ENCODE measurements around the gene HLA-C. TPM values are rescaled to one million over a fixed set of nuclear protein-coding genes. Genes with fewer than 3 reads are reported as not detected.

HLA-C gene
- total RNA-seq, result 1,000 to 10,000 TPM in 1 of 2 donors, 100 to 1,000 TPM in 1; 501 to 2,234 TPM

DNA sequence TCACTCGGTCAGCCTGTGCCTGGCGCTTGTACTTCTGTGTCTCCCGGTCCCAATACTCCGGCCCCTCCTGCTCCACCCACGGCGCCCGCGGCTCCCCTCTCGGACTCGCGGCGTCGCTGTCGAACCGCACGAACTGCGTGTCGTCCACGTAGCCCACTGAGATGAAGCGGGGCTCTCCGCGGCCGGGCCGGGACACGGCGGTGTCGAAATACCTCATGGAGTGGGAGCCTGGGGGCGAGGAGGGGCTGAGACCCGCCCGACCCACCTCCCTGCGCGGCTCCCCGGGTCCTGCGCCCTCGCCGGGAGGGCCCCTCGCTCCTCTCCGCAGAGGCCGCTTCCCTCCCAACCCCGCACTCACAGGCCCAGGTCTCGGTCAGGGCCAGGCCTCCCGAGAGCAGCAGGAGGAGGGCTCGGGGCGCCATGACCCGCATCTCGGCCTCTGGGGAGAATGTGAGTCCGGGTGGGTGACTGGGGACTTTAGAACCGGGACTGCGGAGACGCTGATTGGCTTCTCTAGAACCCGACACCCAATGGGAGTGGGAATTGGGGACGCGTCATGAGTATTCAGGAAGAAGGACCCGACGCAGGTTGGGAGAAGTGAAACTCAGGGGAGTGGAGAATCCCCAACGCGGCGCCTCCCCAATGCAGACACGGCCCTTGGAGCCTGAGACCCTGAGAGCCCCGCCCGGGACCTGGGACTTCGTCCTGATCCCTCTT lies at the start of gene HLA-C:
Gene HLA-C (minus strand): TSS at position 452 of the 717 bp plus-strand sequence. CDS start 21 bp downstream, at position 431.
- Mint-ChIP-seq H3K36me3 (peaks cover 35 to 37% of the 10 kb centered on the region in 2 donors), H3K27ac (peak within 1 kb of the TSS; percentile 98 to 99), H3K9me3 (no peaks in the 10 kb centered on the region)
- DNase-seq (ENCODE audit: low spot score in 2 of 2) (peak; percentile 77 to 94), ATAC-seq (peak; percentile 84 to 91)

DNA sequence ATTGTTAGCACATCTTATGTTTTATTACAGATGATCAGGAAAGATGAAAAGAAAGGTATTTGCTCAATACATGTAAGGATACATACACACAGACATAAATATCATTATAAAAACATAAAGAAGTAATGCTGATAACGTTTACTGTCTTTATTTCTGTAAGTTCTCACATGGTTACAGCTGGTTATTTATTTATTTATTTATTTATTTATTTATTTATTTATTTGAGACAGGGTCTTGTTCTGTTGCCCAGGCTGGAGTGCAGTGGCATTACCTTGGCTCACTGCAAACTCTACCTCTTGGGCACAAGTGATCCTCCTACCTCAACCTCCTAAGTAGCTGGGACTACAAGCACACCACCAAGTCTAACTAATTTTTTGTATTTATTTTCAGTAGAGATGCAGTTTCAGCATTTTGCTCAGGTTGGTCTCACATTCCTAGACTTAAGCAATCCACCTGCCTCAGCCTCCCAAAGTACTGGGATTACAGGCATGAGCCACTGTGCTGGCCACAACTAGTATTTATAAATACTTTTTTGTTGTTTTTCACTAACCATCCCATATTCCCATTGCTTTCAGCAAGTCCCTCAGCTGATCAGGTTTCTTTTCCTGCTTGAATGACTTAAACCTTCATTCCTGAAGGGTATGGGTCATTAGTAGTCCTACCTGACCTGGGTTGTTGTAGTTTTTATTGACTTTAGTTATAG lies 49.3 kb upstream of the HLA-C start:
- ATAC-seq, result no peak
- Mint-ChIP-seq H3K27ac (no peak overlapping the region), H3K9me3 (peaks cover 0 to 11% of the 10 kb centered on the region in 2 donors), H3K36me3 (peaks cover 5 to 13% of the 10 kb centered on the region in 2 donors)
- DNase-seq (ENCODE audit: low spot score in 2 of 2), result no peak

DNA sequence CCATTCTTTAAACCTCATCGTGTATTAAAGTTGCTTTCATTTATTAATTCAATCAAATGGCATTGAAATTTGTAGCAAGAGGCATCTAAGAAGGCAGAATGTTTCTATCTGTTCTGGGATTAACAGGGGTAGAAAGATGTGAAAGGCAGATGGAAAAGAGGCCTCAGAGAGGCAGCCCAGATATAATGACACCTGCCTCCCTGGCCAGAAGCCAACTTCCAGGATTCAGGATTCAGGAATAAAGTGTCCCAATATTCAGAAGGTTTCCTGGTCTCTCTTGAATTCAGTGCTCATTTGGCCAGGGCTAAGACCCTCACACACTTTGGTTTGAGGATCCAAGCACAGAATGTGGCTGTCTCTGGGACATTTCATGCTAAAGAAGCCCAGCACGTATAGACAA lies 45.1 kb upstream of the HLA-C start:
- H3K36me3 Mint-ChIP-seq, result no peaks in the 10 kb centered on the region
- H3K27ac Mint-ChIP-seq, result no peak overlapping the region
- no peak for DNase-seq (ENCODE audit: low spot score in 2 of 2)
- ATAC-seq, result no peak
- no peaks in the 10 kb centered on the region for H3K9me3 Mint-ChIP-seq

DNA sequence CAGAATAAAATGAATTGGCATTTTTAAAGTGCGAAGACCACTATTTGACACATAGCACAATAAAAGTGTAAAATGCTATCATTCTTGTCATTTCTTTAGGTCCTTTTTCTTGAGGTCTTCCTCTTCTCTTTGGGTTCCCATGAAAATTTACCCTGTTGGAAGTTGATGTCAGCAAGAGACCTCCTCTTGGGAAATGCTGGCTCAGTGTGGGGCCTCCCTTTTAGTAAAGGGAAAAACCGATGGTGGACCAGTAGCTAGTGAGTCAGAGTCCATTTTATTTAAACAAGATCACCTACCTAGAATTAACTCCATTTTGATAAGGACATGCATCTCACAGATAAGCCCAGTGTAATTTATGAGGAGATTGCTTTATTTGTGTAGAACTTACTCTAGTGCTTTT lies 37.7 kb upstream of the HLA-C start:
- peaks cover 0 to 5% of the 10 kb centered on the region in 2 donors for H3K36me3 Mint-ChIP-seq
- H3K9me3 Mint-ChIP-seq, result no peaks in the 10 kb centered on the region
- H3K27ac Mint-ChIP-seq, result no peak overlapping the region
- DNase-seq (ENCODE audit: low spot score in 2 of 2) (no peak), ATAC-seq (no peak)

- Mint-ChIP-seq H3K9me3 (no peaks in the 10 kb centered on the region), H3K36me3 (peaks cover 0 to 5% of the 10 kb centered on the region in 2 donors), H3K27ac (peak overlapping the region in 1 of 2 donors; percentile 68)
- DNase-seq (ENCODE audit: low spot score in 2 of 2) (no peak), ATAC-seq (no peak)
These were observed 36.9 kb upstream of the HLA-C start for GRCh38 chr6:31308845-31309175.

- H3K9me3 Mint-ChIP-seq, result no peaks in the 10 kb centered on the region
- ATAC-seq (peak; percentile 79 to 81), DNase-seq (ENCODE audit: low spot score in 2 of 2) (peak; percentile 54 to 72)
- peaks cover 0 to 5% of the 10 kb centered on the region in 2 donors for H3K36me3 Mint-ChIP-seq
- peak overlapping the region in 1 of 2 donors; percentile 68 for H3K27ac Mint-ChIP-seq
These were observed 36.4 kb upstream of the HLA-C start for GRCh38 chr6:31308050-31308844.

- no peak for ATAC-seq
- H3K27ac Mint-ChIP-seq, result no peak overlapping the region
- H3K9me3 Mint-ChIP-seq, result no peaks in the 10 kb centered on the region
- no peak for DNase-seq (ENCODE audit: low spot score in 2 of 2)
- H3K36me3 Mint-ChIP-seq, result peaks cover 0 to 5% of the 10 kb centered on the region in 2 donors
These were observed 35.8 kb upstream of the HLA-C start for GRCh38 chr6:31307669-31308049.

DNA sequence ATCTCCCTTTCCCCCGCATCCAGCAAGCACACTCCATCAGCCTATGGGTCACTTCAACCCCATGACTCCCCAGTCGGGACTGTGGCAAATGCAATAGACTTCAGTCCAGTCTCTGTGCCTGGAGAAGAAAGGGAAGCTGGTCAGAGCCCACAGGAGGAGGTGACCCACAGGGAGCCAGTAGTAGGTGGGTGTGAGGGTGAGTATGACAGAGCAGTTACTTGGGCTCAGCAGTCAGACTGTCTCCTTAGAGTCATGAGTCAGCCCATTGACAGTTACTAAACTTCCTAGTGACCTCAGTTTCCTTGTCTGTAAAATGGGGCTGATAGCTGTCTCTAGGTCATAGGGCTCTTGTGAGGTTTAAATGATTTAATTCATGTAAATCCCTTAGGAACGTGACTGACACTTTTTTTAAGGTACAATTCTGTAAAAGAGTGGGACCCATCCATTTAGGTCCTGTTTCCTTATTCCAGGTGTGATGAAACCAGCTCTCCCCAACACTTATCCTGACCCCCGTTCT lies 33.9 kb upstream of the HLA-C start:
- Mint-ChIP-seq H3K9me3 (no peaks in the 10 kb centered on the region), H3K36me3 (peaks cover 0 to 5% of the 10 kb centered on the region in 2 donors), H3K27ac (no peak overlapping the region)
- DNase-seq (ENCODE audit: low spot score in 2 of 2), result no peak
- ATAC-seq, result peak in 1 of 2 donors; percentile 73

DNA sequence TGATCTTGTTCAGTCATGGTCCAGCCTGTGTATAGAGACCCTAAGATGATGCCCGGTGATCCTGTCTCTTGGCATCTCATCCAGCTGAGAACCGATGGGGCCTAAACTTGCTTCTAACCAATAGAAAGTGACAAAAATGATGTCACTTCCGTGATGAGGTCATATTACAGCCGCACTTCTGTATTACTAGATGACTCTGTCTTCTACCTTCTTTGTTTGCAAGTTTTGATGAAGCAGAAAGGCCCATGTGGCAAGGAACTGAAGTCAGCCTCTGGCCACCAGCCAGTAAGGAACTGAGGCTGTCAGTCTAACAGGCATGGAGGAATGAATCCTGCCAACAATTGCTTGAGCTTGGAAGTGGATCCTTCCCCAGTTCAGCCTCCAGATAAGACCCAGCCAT lies 32.8 kb upstream of the HLA-C start:
- Mint-ChIP-seq H3K9me3 (no peaks in the 10 kb centered on the region), H3K36me3 (peaks cover 0 to 5% of the 10 kb centered on the region in 2 donors), H3K27ac (peak overlapping the region in 1 of 2 donors; percentile 30)
- ATAC-seq (no peak), DNase-seq (ENCODE audit: low spot score in 2 of 2) (no peak)

DNA sequence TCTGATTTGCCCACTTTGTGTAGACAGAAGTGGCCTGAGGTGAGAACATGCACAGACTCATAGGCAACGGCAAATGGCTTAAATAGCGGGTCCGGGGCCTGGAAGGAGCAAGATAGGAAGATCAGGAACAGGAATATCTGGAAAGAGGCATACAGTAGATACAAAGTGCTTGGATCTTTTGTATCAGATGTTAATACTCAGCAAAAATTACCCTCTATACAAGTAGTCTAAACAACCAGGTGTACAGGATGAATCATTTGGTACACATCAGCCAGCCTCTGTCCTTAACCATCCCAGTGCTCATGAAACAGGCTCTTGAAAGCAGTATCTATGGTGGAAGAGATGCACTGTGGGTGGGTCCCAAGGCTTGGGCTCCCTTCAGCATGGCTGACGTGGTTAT lies 28.9 kb upstream of the HLA-C start:
- peaks cover 0 to 5% of the 10 kb centered on the region in 2 donors for H3K9me3 Mint-ChIP-seq
- DNase-seq (ENCODE audit: low spot score in 2 of 2) (no peak), ATAC-seq (no peak)
- no peak overlapping the region for H3K27ac Mint-ChIP-seq
- H3K36me3 Mint-ChIP-seq, result no peaks in the 10 kb centered on the region

DNA sequence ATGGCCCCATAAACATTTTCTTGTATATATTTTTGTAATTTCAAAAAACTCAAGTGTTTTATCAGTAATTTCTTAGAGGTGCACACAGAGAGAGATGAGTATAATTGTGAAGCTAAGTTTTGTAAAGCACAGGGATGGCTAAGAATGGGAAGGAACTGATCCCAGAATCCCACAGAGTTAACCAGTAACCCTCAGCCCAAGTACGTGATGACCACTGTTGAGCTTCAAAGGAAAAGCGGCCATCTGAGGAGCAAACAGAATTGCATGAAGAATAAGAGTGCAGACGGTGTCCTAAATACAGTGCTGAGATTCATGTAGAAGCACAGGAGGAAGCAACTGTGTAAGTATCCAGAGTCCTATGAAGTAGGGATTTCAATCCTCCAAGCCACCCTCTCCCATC lies 28.1 kb upstream of the HLA-C start:
- H3K27ac Mint-ChIP-seq, result no peak overlapping the region

GRCh38 chr6:31299511-31299910 lies 27.6 kb upstream of the HLA-C start:
- H3K9me3 Mint-ChIP-seq, result peaks cover 0 to 5% of the 10 kb centered on the region in 2 donors
- no peak overlapping the region for H3K27ac Mint-ChIP-seq

More for the DNA sequence above, 28.1 kb upstream of the HLA-C start:
- ATAC-seq, result no peak
- no peak for DNase-seq (ENCODE audit: low spot score in 2 of 2)
- Mint-ChIP-seq H3K36me3 (no peaks in the 10 kb centered on the region), H3K9me3 (peaks cover 0 to 5% of the 10 kb centered on the region in 2 donors)

GRCh38 chr6:31294056-31294455 lies 22.2 kb upstream of the HLA-C start:
- H3K36me3 Mint-ChIP-seq, result peaks cover 0 to 7% of the 10 kb centered on the region in 2 donors
- no peak overlapping the region for H3K27ac Mint-ChIP-seq
- H3K9me3 Mint-ChIP-seq, result peaks cover 0 to 5% of the 10 kb centered on the region in 2 donors
- DNase-seq (ENCODE audit: low spot score in 2 of 2) (no peak), ATAC-seq (no peak)

More at GRCh38 chr6:31299511-31299910, 27.6 kb upstream of the HLA-C start:
- ATAC-seq (no peak), DNase-seq (ENCODE audit: low spot score in 2 of 2) (no peak)
- no peaks in the 10 kb centered on the region for H3K36me3 Mint-ChIP-seq

DNA sequence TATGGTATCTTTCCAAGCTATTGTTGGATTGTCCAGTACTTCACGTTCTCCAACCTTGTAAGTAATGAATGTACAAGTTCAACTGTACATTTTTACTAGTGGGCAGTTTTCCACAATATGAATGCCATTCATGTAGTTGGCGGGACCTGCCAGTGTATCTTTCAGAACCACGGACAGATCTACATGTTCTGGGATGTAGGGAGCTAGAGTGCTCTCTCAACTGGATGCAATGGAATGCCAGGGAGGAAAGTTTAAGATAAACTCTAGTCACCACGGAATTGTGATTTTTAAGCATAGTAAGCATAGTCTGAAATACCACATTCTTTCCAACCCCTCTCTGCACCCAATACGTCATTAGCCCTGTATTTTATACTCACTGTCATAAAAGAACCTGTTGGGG lies 21.5 kb upstream of the HLA-C start:
- H3K27ac Mint-ChIP-seq, result no peak overlapping the region
- ATAC-seq (no peak), DNase-seq (ENCODE audit: low spot score in 2 of 2) (no peak)
- peaks cover 0 to 7% of the 10 kb centered on the region in 2 donors for H3K36me3 Mint-ChIP-seq
- peaks cover 0 to 5% of the 10 kb centered on the region in 2 donors for H3K9me3 Mint-ChIP-seq

DNA sequence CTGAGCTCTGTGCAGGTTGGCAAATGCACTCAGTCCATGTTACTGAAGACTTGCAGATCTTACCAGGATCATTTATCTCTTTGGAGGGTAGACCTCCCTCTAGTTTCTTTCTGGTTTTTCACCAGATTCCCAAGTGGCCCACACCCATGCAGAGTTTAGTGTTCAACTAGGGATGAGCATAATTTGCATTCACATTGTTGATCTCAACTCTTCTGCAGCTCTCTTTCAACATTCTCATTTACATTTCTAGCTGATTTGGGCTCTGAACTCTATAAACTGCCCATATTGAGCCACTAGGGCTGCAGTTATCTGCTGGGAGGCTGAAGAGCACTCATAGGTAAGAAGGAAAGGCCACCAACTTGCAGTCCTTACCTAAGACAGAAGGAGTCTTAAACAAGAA lies 17.9 kb upstream of the HLA-C start:
- Mint-ChIP-seq H3K27ac (no peak overlapping the region), H3K9me3 (no peaks in the 10 kb centered on the region), H3K36me3 (peaks cover 0 to 7% of the 10 kb centered on the region in 2 donors)
- ATAC-seq, result no peak
- DNase-seq (ENCODE audit: low spot score in 2 of 2), result no peak

DNA sequence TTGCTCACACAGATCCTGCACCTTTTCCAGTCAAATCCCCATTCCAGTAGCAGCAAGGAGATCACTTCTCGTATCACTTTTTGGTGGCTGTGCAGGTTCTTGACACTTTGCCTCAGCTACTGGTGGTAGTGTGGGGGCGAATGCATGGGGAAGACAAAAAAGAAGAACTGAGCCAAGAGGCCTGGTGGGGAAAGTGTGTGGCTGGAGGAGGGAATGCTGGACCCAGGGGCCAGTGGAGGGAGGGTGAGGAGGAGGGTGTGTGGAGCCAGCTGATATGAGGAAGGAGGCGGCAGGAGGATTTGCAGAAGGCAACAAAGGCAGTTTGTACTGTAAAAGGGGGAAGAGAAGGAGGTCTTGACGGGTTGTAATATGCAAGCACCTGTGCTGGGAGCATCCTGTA lies 15.7 kb upstream of the HLA-C start:
- ATAC-seq (no peak), DNase-seq (ENCODE audit: low spot score in 2 of 2) (no peak)
- H3K36me3 Mint-ChIP-seq, result peaks cover 0 to 7% of the 10 kb centered on the region in 2 donors
- H3K27ac Mint-ChIP-seq, result no peak overlapping the region
- no peaks in the 10 kb centered on the region for H3K9me3 Mint-ChIP-seq

GRCh38 chr6:31285982-31286381 lies 14.1 kb upstream of the HLA-C start:
- ATAC-seq, result no peak
- Mint-ChIP-seq H3K36me3 (peaks cover 0 to 7% of the 10 kb centered on the region in 2 donors), H3K27ac (no peak overlapping the region)

More at GRCh38 chr6:31285982-31286381, 14.1 kb upstream of the HLA-C start:
- H3K9me3 Mint-ChIP-seq, result no peaks in the 10 kb centered on the region
- DNase-seq (ENCODE audit: low spot score in 2 of 2), result no peak

Measured in activated naive CD4-positive, alpha-beta T cell treated with anti-CD3 and anti-CD28 coated beads, Interleukin-2, amount 50 U/mL, for 72 hours (primary cell).